HG03439 (cell line): ENCODE results near the gene TNFRSF21.
"Not testable (repeated sequence)": the region's sequence is repeated elsewhere in the genome, so short reads cannot be mapped to it uniquely, and the experiment has no call there.

Experiments
- ATAC-seq: cut with Tn5 transposase; IDR thresholded peaks from one replicate; pipeline ENCODE4 v1.9.1; 2021; ENCODE audit warnings: mild to moderate bottlenecking, moderate library complexity; ENCODE audit not compliant: unreplicated experiment

Gene TNFRSF21

DNA sequence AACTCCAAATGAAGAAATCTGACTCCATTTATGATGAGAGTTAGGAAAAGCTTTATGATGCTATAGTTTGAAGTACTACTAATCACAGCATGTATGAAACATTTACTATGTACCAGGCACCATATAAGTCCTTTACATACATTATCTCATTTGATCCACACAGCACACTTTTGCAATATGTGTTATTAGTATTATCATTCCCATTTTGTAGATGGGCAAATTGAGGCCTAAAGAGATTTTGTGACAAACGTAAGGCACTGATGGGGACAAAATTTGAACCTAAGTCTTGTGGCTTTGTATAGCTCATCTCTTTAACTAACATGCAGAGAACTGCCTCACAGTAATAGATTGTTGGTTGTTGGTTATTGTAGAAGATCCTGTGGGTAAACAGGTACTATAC lies 14.2 kb upstream of the TNFRSF21 start:
- ATAC-seq: no peak

GRCh38 chr6:47323321-47323720 lies 13.6 kb upstream of the TNFRSF21 start:
- ATAC-seq: no peak

GRCh38 chr6:47321577-47321976 lies 11.9 kb upstream of the TNFRSF21 start:
- ATAC-seq: no peak

DNA sequence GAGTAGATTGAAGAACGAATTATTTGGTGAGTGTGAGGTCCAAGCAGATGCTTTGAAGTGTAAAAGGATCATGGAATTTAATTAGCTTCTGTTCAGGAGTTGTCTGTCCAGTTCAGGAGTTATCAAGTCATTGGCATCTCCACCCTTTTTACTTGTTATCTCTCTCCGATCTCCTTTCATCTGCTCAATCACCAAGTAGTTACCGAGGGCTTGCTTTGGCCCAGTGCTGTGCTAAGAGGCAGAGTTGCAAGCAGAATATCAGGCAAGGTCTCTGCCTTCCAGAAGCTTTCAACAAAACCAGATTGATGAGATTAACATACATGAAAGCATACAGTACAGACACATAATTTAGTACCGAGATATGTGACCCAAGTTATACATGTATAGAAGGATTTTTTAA lies 10.2 kb upstream of the TNFRSF21 start:
- no peak for ATAC-seq

- no peak for ATAC-seq
Observed at GRCh38 chr6:47319382-47319781, 9.7 kb upstream of the TNFRSF21 start.

DNA sequence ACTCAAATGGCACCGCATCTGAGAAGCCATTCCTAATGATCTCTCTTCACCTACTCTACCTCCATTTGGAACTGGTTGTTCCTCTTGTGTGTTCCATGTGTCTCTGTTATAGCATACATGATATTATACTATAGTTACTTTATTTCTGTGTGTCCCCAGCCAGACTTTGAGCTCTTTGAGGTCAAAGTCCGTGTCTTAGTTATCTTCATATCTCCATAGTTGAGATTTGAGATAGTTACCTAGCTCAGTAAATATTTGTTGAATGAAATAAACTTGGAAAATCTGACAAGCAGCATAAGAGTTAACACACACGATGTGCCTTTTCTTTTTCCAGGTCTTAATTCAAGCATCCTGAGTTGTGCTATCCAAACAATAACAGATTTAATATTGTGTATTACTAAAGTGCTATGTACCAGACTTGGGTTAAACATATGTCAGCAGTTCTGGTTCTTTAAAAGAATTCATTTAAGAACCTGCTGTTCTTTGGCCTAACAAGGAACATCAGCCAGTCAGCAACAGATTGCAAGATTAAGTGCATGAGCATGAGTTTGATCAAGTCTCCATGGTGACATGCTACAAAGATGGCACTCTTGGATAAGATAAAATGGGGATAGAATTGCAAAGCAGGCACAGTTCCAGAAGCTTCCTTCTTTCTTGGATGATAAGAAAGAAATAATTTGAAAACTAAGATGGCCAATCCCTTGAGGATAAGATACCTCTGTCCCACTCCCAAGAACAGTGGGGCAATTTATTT lies 8.7 kb upstream of the TNFRSF21 start:
- no peak for ATAC-seq

DNA sequence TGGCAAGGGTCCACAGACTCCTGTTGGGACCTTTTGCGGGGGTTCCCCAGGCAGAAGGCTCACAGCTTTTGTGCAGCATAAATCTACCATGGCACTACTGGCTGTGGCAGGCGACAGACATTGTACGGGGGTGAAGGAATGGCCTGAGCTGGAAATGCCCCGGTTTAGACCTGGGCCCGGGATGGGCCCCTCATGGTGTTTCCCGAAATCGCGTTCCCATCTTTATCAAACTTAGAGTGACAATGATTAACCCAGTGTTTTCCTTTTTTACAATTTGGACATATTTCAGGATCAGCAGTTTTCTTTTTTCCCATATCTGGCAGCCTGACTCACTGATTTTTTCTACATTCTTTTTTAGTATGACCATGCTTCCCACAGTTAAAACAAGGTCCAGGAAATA lies 5.5 kb upstream of the TNFRSF21 start:
- ATAC-seq: not testable (repeated sequence)

DNA sequence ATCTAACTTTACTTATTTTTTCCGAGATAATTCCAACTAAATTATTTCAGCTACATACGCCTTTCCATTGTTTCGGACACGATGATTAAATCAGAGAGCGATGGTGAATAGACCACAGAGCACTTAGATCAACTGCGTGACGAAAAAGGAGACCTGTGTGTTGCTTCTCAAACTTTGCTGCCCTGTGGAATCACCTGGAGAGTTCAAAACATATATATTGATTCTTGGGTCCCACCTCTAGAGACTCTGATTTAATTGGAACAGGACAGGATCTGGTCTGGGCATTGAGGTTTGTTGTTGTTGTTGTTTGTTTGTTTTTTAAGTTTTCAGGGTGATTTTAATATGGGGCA lies 401 bp upstream of the TNFRSF21 start:
- no peak for ATAC-seq

DNA sequence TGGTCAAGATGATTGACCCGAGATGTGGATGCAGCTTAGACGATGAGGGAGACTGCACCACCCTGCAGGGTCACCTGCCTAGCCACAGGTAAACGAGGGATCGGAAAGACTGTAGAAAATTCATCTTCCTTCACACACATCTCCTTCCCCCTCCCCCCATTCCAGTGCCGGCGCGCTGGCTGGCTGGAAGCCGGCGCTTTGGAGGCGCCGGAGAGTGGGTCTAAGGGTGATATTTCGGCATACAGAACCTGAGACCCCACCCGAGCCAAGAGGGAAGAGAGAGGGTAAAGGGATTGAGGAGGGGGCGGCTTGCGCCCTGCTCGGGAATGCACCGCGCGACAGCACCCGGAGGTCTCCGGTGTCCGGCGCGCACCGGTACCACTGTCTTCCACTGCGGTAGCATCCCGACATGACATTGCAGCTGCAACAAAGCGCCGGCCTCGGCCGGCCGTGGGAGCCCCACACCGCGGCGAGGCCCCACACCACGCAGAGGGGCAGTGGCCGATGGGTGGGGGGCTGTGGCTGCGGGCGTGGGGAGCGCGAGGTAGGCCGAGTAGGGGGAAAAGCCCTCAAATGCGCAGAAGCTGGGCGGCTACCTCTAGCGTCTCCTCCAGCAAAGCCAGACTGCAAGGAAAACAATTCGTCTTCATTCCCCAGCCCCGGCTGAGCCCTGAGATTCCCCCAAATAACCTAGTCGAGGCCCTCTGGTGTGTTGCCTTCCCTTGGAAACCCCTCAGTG lies 984 bp downstream of the TNFRSF21 start:
- no peak for ATAC-seq

DNA sequence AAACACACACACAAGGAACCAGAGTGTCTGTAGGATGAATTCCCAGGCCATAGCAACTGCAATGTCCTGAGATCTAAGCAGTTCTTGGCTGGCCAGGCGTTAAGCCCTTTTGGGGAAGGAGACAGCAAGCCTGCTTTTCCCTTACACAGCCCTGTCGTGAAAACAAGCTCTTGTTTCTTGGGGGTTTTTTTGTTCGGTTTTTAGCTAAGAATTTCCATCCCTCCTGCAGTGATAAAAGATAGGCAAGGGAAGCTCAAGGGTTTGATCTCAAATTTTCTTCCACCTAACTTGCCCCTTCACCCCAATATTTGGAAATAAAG lies 1.5 kb downstream of the TNFRSF21 start:
- no peak for ATAC-seq

- ATAC-seq: no peak
Observed at GRCh38 chr6:47307362-47308197, 2.1 kb downstream of the TNFRSF21 start.

- ATAC-seq: no peak
Observed at GRCh38 chr6:47306887-47307286, 2.8 kb downstream of the TNFRSF21 start.

DNA sequence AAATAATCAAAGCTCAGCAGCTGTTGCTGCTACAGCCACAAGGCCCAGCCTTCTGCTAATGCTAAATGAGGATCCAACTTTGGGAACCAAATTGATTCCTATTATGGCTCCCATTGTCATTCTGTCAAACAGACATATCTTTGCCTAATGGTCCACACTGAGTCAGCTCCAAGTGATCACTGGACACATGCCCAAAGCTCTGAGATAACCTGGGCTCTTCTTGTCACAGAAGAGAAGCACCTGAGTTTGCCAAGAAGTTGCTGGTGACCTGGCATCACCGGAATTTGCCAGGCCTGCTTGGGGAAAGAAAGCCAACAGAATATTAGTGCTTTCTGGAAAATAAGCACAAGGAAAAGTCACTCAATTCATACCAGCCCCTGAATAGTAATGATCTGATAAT lies 5.8 kb downstream of the TNFRSF21 start:
- no peak for ATAC-seq

DNA sequence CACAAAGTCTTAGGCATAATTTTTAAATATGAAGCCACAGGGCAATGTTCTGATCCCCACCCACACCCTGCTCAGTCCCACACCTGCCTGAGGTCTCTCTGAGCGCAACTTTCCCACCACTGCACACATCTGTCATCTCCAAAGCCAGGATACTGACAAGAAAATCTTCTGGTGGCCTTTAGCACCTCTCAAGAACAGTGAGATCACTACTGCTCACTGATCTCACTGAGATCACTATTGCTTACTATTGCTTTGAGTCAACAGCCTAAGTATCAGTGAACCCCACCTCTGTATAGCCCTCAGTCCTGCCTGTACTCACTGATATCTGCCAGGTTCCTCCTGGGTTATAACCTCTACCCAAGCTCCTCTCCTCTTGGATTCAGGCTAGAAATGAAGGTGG lies 6.4 kb downstream of the TNFRSF21 start:
- ATAC-seq: no peak

- ATAC-seq: no peak
Observed at GRCh38 chr6:47302043-47302442, 7.7 kb downstream of the TNFRSF21 start.

DNA sequence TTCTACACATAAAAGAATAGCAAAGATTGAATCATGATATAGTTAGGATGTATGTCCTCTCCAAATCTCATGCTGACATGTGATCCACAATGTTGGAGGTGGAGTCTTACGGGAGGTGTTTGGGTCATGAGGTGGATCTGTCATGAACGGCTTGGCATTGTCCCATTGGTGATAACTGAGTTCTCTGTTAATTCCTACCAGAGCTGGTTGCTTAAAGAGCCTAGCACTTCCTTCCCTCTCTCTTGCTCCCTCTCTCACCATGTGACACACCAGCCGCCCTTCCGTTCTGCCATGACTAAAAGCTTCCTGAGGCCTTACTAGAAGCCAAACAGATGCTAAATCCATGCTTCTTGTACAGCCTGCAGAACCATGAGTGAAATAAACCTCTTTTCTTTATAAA lies 8.3 kb downstream of the TNFRSF21 start:
- no peak for ATAC-seq

DNA sequence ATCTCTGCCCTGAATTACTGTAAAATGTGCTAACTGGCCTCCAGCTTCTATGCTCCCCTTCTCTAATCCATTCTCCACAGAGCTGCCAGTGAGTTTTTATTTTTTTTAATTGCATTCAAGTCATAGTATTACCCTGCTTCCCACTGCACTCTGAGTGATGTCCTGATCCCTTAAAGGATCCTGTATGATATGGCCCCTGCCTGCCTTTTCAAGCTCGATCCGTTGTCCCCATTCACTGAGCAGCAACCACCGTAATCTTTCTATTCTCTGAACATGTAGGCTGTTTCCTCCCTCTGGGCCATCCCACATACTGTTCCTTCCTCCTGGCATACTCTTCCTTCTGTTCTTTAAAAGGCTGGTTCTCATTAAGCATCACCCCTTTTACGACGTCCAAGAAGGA lies 9.3 kb downstream of the TNFRSF21 start:
- ATAC-seq: no peak

GRCh38 chr6:47299965-47300364 lies 9.7 kb downstream of the TNFRSF21 start:
- ATAC-seq: no peak

DNA sequence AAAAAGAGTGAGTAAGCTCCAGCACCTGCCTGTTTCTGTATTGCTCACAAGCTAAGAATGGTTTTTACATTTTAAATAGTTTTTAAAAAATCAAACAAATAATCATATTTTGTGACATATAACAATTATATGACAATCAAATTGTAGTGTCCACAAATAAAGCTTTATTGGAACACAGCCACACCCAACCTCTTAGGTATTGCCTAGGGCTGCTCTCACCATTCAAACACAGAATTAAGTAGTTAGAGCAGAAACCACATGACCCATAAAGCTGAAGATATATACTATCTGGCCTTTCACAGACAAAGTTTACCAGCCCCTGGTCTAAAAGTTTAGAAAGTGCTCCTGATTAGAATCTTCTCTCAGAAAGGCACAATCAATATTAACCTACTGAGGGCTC lies 11.2 kb downstream of the TNFRSF21 start:
- no peak for ATAC-seq

DNA sequence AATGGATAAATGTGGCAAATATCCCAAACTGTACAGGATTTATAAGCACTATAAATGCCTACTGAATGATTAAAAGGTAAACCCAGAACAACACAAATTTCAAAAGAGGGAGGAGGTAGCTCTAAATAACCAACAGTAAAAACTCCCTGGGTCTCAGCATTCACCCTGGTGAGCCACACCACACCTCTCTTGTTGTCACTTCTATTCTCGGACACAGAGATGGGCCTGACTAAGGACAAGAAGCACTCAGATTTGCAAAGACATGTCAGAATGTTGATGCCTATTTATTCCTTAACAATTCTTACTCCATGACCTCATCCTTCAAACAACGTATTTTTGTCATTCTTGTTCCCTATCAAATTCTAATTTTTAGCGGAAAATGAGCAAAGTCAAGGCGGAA lies 14.7 kb downstream of the TNFRSF21 start:
- ATAC-seq: no peak

DNA sequence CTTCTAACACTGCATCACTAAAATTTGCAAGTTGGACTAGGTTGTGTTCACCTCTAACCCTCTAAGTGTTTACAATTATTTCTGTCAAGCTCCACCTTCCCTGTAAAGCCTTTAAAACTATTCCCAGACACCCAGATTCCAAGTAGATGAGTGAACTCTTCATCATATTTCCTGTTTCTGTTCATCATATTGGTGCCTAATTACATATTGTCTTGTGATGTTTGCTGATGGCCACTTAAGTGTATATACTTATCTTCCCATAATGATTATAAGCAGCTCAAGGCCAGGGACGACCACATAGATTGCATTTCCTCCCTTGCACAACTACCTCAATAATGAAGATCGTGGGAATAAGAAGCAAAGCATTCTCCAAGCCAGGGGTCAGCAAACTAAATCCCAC lies 16.8 kb downstream of the TNFRSF21 start:
- ATAC-seq: no peak

DNA sequence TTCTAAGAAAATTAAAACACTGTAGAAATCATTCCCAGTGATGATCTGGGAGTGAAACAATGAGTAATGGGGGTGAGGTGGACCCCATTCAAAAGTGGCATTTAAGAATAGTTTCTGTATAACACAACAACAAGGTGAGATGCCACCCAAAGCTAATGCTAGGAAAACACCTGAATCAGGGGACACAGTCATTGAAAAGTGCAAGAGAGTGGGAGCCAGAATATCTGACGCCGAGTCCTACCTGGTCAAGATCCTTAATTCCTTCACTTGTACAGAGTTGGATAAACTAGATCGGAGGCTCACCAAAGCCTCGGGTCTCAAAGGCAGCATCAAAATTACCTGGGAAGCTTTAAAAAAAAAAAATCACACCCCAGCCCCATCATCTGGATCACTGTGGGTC lies 17.7 kb downstream of the TNFRSF21 start:
- no peak for ATAC-seq
